Measurements from ENCODE around the gene TSEN54. TPM values are rescaled to one million over a fixed set of nuclear protein-coding genes. Genes with fewer than 3 reads are reported as not detected.

Gene TSEN54
- total RNA-seq, 1 donor: 12.1 TPM

GRCh38 chr17:75570772-75571171 lies 54.4 kb downstream of the TSEN54 start:
- no peak overlapping the region for H3K4me3 ChIP-seq (ENCODE audit: low read depth, low read length)

DNA sequence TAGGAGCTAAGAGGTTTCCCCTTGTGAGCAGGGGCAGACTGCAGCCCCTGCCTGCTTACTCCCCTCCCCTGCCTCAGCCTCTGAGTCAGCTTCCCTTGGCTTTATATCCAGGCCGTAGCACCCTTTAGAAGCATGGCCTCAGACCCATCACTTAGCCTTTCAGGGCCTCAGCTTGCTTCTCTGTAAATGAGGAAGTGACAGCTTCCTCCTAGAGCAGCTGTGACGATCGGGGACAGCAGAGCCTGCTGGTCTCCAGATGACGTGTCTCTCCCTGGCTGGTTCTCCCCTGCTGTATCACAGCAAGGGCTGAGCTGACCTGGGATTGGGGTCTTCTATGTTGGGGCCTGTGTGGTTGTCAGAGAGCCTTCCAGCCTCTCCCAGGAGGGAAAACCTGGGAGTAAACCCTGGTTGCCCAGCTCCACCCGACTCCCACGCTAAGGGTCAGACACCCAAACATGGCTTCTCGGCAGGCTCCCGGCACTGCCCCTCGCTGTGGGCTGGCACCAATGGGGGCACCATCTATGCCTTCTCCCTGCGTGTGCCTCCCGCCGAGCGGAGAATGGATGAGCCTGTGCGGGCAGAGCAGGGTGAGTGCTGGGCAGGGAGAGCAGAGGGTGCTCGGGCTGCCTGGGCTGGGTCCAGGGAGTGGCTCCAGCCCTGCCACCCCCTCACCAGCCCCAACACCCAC lies 55.0 kb downstream of the TSEN54 start:
- TF ChIP-seq, protein P1, sequence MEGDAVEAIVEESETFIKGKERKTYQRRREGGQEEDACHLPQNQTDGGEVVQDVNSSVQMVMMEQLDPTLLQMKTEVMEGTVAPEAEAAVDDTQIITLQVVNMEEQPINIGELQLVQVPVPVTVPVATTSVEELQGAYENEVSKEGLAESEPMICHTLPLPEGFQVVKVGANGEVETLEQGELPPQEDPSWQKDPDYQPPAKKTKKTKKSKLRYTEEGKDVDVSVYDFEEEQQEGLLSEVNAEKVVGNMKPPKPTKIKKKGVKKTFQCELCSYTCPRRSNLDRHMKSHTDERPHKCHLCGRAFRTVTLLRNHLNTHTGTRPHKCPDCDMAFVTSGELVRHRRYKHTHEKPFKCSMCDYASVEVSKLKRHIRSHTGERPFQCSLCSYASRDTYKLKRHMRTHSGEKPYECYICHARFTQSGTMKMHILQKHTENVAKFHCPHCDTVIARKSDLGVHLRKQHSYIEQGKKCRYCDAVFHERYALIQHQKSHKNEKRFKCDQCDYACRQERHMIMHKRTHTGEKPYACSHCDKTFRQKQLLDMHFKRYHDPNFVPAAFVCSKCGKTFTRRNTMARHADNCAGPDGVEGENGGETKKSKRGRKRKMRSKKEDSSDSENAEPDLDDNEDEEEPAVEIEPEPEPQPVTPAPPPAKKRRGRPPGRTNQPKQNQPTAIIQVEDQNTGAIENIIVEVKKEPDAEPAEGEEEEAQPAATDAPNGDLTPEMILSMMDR (IDR thresholded peaks at IDR 0.05; ENCODE audit: insufficient read depth, low read depth, low read length): no peak
- no peak overlapping the region for H3K4me3 ChIP-seq (ENCODE audit: low read depth, low read length)
- no peak for DNase-seq (ENCODE audit: low read depth)

More at GRCh38 chr17:75570772-75571171, 54.4 kb downstream of the TSEN54 start:
- DNase-seq (ENCODE audit: low read depth): no peak
- TF ChIP-seq, protein P1 (IDR thresholded peaks at IDR 0.05; ENCODE audit: insufficient read depth, low read depth, low read length): no peak

DNA sequence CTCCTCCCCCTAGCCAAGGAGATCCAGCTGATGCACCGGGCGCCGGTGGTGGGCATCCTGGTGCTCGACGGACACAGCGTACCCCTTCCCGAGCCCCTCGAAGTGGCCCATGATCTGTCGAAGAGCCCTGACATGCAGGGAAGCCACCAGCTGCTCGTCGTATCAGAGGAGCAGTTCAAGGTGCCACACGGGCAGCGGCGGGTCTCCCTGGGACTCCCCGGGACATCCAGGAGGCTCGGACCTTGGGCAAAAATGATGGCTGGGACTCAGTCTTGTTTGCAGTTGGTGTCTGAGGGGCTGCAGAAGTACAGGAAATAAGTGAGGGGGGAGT lies 55.5 kb downstream of the TSEN54 start:
- TF ChIP-seq, protein P1 (IDR thresholded peaks at IDR 0.05; ENCODE audit: insufficient read depth, low read depth, low read length): no peak
- no peak for DNase-seq (ENCODE audit: low read depth)
- H3K4me3 ChIP-seq (ENCODE audit: low read depth, low read length): no peak overlapping the region

DNA sequence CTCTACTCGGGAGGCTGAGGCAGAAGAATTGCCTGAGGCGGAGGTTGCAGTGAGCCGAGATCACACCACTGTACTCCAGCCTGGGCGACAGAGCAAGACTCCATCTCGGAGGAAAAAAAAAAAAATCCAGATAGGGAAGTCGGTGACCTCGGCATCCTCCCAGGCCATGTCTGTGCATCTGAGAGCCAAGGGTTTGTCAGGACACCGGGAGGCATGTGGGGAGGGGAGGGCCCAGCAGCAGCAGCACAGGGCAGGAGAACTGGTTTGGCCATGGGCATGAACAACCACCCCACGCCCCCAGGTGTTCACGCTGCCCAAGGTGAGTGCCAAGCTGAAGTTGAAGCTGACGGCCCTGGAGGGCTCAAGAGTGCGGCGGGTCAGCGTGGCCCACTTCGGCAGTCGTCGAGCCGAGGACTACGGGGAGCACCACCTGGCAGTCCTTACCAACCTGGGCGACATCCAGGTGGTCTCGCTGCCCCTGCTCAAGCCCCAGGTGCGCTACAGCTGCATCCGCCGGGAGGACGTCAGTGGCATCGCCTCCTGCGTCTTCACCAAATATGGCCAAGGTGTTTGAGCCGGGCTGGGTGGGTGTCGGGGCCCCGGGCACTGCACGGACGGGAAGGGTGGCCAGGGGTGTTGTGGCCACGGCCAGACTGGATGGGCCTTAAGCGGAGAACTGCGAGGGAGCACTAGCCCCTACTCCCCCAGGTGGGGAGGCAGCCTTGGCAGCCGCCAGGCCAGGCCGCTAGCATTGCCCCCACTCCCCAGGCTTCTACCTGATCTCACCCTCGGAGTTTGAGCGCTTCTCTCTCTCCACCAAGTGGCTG lies 56.6 kb downstream of the TSEN54 start:
- H3K4me3 ChIP-seq (ENCODE audit: low read depth, low read length): no peak overlapping the region
- no peak for DNase-seq (ENCODE audit: low read depth)
- TF ChIP-seq, protein P1 (IDR thresholded peaks at IDR 0.05; ENCODE audit: insufficient read depth, low read depth, low read length): no peak

- H3K4me3 ChIP-seq (ENCODE audit: low read depth, low read length): no peak overlapping the region
- no peak for DNase-seq (ENCODE audit: low read depth)
- TF ChIP-seq, protein P1 (IDR thresholded peaks at IDR 0.05; ENCODE audit: insufficient read depth, low read depth, low read length): no peak
Measured at GRCh38 chr17:75573540-75573957, 57.2 kb downstream of the TSEN54 start.

DNA sequence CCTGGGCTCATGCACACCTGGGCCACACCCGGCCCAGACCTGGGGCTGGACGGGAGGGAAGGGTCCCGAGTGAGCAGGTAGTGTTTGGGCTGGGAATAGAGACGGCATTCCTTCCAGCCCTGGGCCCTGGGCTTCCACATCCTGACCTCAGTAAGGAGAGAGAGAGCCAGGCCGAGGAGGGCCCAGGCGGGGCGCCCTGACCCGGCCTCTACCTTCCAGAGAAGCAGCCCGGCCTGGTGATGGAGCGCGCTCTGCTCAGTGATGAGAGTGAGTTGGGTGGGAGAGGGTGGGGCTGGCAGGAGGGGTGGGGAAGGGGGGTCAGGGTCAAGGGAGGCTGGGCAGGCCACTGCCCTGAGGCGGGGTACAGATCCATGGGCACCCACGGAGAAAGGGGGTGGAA lies 57.7 kb downstream of the TSEN54 start:
- no peak for DNase-seq (ENCODE audit: low read depth)
- TF ChIP-seq, protein P1 (IDR thresholded peaks at IDR 0.05; ENCODE audit: insufficient read depth, low read depth, low read length): no peak
- H3K4me3 ChIP-seq (ENCODE audit: low read depth, low read length): no peak overlapping the region

Other genes starting within 250 kb of the TSEN54 start
- 6.0 and 6.4 TPM in 2 replicates for gene MIF4GD, start 245.3 kb upstream of the TSEN54 start, total RNA-seq
- gene SLC25A19, start 227.1 kb upstream of the TSEN54 start, total RNA-seq: 5.5 and 7.8 TPM in 2 replicates
- gene GRB2, start 110.8 kb upstream of the TSEN54 start, total RNA-seq: 78.0 and 98.0 TPM in 2 replicates
- gene TMEM94, start 59.9 kb upstream of the TSEN54 start, total RNA-seq: 28.5 and 31.2 TPM in 2 replicates
- gene CASKIN2, start 991 bp upstream of the TSEN54 start, total RNA-seq: 7.4 and 9.5 TPM in 2 replicates
- 0.32 and 2.2 TPM in 2 replicates for gene LLGL2, start 9.2 kb downstream of the TSEN54 start, total RNA-seq
- 1.6 and 3.9 TPM in 2 replicates for gene MYO15B, start 71.3 kb downstream of the TSEN54 start, total RNA-seq
- under 0.01 TPM in 1 of 2 replicates, not detected in the other for gene SMIM5, start 116.9 kb downstream of the TSEN54 start, total RNA-seq
- 19.6 and 20.7 TPM in 2 replicates for gene RECQL5, start 150.6 kb downstream of the TSEN54 start, total RNA-seq
- gene SAP30BP, start 150.8 kb downstream of the TSEN54 start, total RNA-seq: 58.9 and 60.0 TPM in 2 replicates
- 0.32 and 1.3 TPM in 2 replicates for gene ITGB4, start 204.9 kb downstream of the TSEN54 start, total RNA-seq
- gene GALK1, start 248.7 kb downstream of the TSEN54 start, total RNA-seq: 36.7 and 49.3 TPM in 2 replicates

Measured in fibroblast of villous mesenchyme (primary cell).